CD4-positive, CD25-positive, alpha-beta regulatory T cell (primary cell): ENCODE results near the gene BEGAIN. TPM values are rescaled to one million over a fixed set of nuclear protein-coding genes. Genes with fewer than 3 reads are reported as not detected.

Experiments
- ATAC-seq, 2 donors: fragments of 150-1000 bp; cut with Tn5 transposase; one replicate each; pipeline ENCODE4 v1.10.0; 2021; ENCODE audit warnings: low read depth in 2 of 2, moderate number of reproducible peaks in 2 of 2, moderate library complexity in 1 of 2
- DNase-seq, 3 donors: peaks; one replicate each; pipeline versions ENCODE4 v3.0.0 to v3.0.0-alpha.2; 2012 to 2022; ENCODE audit warnings: mixed read lengths in 1 of 3
- H3K27ac ChIP-seq: one replicate; pipeline ENCODE4 v1.7.0; 2013; ENCODE audit warnings: mild to moderate bottlenecking, low read length; ENCODE audit not compliant: insufficient read depth, poor library complexity, severe bottlenecking
- H3K27me3 ChIP-seq: one replicate; pipeline ENCODE4 v1.7.0; 2013; ENCODE audit warnings: low read length; ENCODE audit not compliant: control insufficient read depth, insufficient read depth
- H3K36me3 ChIP-seq: one replicate; pipeline ENCODE4 v1.7.0; 2013; ENCODE audit warnings: mild to moderate bottlenecking, low read length, moderate library complexity; ENCODE audit not compliant: control insufficient read depth, insufficient read depth
- H3K4me1 ChIP-seq: 2 replicates; pipeline ENCODE4 v1.7.0; 2013; ENCODE audit warnings: mild to moderate bottlenecking, low read length; ENCODE audit not compliant: insufficient read depth, control insufficient read depth, poor library complexity, severe bottlenecking
- H3K4me3 ChIP-seq: one replicate; pipeline ENCODE4 v1.7.0; 2013; ENCODE audit warnings: low read depth, mild to moderate bottlenecking, low read length, moderate library complexity
- H3K9me3 ChIP-seq, 2 experiments: 1 replicate in 1 of 2; 2 replicates in 1 of 2; pipeline ENCODE4 v1.7.0; 2013; ENCODE audit warnings: low read length in 2 of 2, mild to moderate bottlenecking in 1 of 2, moderate library complexity in 1 of 2; ENCODE audit not compliant: control insufficient read depth in 2 of 2
- H3K27ac Mint-ChIP-seq, 3 donors: one replicate each; pipeline ENCODE4 v1.8.0; 2020 to 2022; ENCODE audit warnings: mild to moderate bottlenecking in 3 of 3, mixed read lengths in 3 of 3, moderate library complexity in 2 of 3
- H3K27me3 Mint-ChIP-seq: one replicate; pipeline ENCODE4 v1.8.0; 2022; ENCODE audit warnings: mild to moderate bottlenecking, mixed read lengths
- H3K36me3 Mint-ChIP-seq: one replicate; pipeline ENCODE4 v1.8.0; 2020; ENCODE audit warnings: mixed read lengths
- H3K4me1 Mint-ChIP-seq, 4 donors: one replicate each; pipeline ENCODE4 v1.8.0; 2020 to 2022; ENCODE audit warnings: mixed read lengths in 4 of 4, mild to moderate bottlenecking in 1 of 4
- H3K4me3 Mint-ChIP-seq, 4 donors: one replicate each; pipeline ENCODE4 v1.8.0; 2020 to 2022; ENCODE audit warnings: mild to moderate bottlenecking in 4 of 4, mixed read lengths in 4 of 4, moderate library complexity in 3 of 4
- H3K9me3 Mint-ChIP-seq, 7 donors: one replicate each; pipeline ENCODE4 v1.8.0; 2020 to 2022; ENCODE audit warnings: mixed read lengths in 7 of 7, mild to moderate bottlenecking in 3 of 7, moderate library complexity in 2 of 7
- polyA plus RNA-seq, 4 donors: library from polyadenylated mRNA; unstranded; fragments of 300-500 nt; fragmentation: Illumina TruSeq; gene quantifications; one replicate each; pipeline ENCODE4 v1.2.3, GENCODE V29; 2021
- total RNA-seq: library from RNA; stranded (reverse); gene quantifications from one replicate; pipeline ENCODE4 v1.2.3, GENCODE V29; 2022

Gene BEGAIN
- total and polyA plus RNA-seq, 5 donors from 2014 or later = 0.29 to 1.3 (median 0.50) TPM; not detected in 1

- H3K9me3 ChIP-seq = no peaks in the 10 kb centered on the region
- Mint-ChIP-seq H3K4me3 (no peak overlapping the region), H3K4me1 (peaks cover 0 to 9% (median 0%) of the 10 kb centered on the region in 4 donors), H3K36me3 (no peaks in the 10 kb centered on the region), H3K27ac (peak overlapping the region in 1 of 3 donors; percentile 86), H3K27me3 (peaks cover 32% of the 10 kb centered on the region), H3K9me3 (peaks cover 0 to 2% (median 0%) of the 10 kb centered on the region in 7 donors)
- peaks cover 7% of the 10 kb centered on the region for H3K27me3 ChIP-seq
- no peak overlapping the region for H3K4me3 ChIP-seq
- DNase-seq (no peak), ATAC-seq (no peak)
- no peak overlapping the region for H3K27ac ChIP-seq
- H3K4me1 ChIP-seq = no peaks in the 10 kb centered on the region
- no peaks in the 10 kb centered on the region for H3K36me3 ChIP-seq
Measured at GRCh38 chr14:100592972-100593371, 5.8 kb upstream of the BEGAIN start.

GRCh38 chr14:100592461-100592891 lies 5.3 kb upstream of the BEGAIN start:
- Mint-ChIP-seq H3K4me1 (peaks cover 0 to 11% (median 1%) of the 10 kb centered on the region in 4 donors), H3K27me3 (peaks cover 31% of the 10 kb centered on the region), H3K4me3 (no peak overlapping the region), H3K36me3 (no peaks in the 10 kb centered on the region), H3K27ac (no peak overlapping the region), H3K9me3 (peaks cover 0 to 2% (median 0%) of the 10 kb centered on the region in 7 donors)
- ATAC-seq (no peak), DNase-seq (no peak)
- Histone ChIP-seq H3K9me3 (no peaks in the 10 kb centered on the region), H3K27ac (no peak overlapping the region), H3K4me1 (peaks cover 2% of the 10 kb centered on the region), H3K27me3 (peaks cover 7% of the 10 kb centered on the region), H3K4me3 (no peak overlapping the region), H3K36me3 (no peaks in the 10 kb centered on the region)

GRCh38 chr14:100591453-100592371 lies 4.5 kb upstream of the BEGAIN start:
- Histone ChIP-seq H3K9me3 (no peaks in the 10 kb centered on the region), H3K36me3 (no peaks in the 10 kb centered on the region), H3K27ac (no peak overlapping the region), H3K4me1 (peaks cover 3% of the 10 kb centered on the region), H3K27me3 (peaks cover 7% of the 10 kb centered on the region), H3K4me3 (no peak overlapping the region)
- no peak overlapping the region for H3K4me3 Mint-ChIP-seq
- peaks cover 0 to 2% (median 0%) of the 10 kb centered on the region in 7 donors for H3K9me3 Mint-ChIP-seq
- peaks cover 0 to 11% (median 1%) of the 10 kb centered on the region in 4 donors for H3K4me1 Mint-ChIP-seq
- H3K27ac Mint-ChIP-seq = no peak overlapping the region
- no peaks in the 10 kb centered on the region for H3K36me3 Mint-ChIP-seq
- DNase-seq (no peak), ATAC-seq (no peak)
- H3K27me3 Mint-ChIP-seq = peaks cover 31% of the 10 kb centered on the region

GRCh38 chr14:100590726-100591452 lies 3.7 kb upstream of the BEGAIN start:
- H3K9me3 ChIP-seq = no peaks in the 10 kb centered on the region
- peaks cover 0 to 2% (median 0%) of the 10 kb centered on the region in 7 donors for H3K9me3 Mint-ChIP-seq
- H3K4me3 Mint-ChIP-seq = peak overlapping the region in 1 of 4 donors; percentile 74
- no peaks in the 10 kb centered on the region for H3K36me3 ChIP-seq
- H3K27me3 Mint-ChIP-seq = peaks cover 32% of the 10 kb centered on the region
- no peak overlapping the region for H3K27ac ChIP-seq
- H3K4me3 ChIP-seq = no peak overlapping the region
- peaks cover 5% of the 10 kb centered on the region for H3K27me3 ChIP-seq
- ATAC-seq (no peak), DNase-seq (no peak)
- H3K27ac Mint-ChIP-seq = no peak overlapping the region
- H3K4me1 Mint-ChIP-seq = peaks cover 0 to 11% (median 1%) of the 10 kb centered on the region in 4 donors
- peaks cover 10% of the 10 kb centered on the region for H3K4me1 ChIP-seq
- no peaks in the 10 kb centered on the region for H3K36me3 Mint-ChIP-seq

- H3K4me3 ChIP-seq = no peak overlapping the region
- H3K36me3 Mint-ChIP-seq = no peaks in the 10 kb centered on the region
- no peak overlapping the region for H3K27ac ChIP-seq
- DNase-seq (no peak), ATAC-seq (no peak)
- H3K27me3 ChIP-seq = peaks cover 3% of the 10 kb centered on the region
- no peak overlapping the region for H3K27ac Mint-ChIP-seq
- H3K27me3 Mint-ChIP-seq = peaks cover 31% of the 10 kb centered on the region
- H3K4me3 Mint-ChIP-seq = peak overlapping the region in 1 of 4 donors; percentile 19
- H3K4me1 Mint-ChIP-seq = peaks cover 0 to 7% (median 1%) of the 10 kb centered on the region in 4 donors
- H3K36me3 ChIP-seq = no peaks in the 10 kb centered on the region
- H3K9me3 Mint-ChIP-seq = peaks cover 0 to 2% (median 0%) of the 10 kb centered on the region in 7 donors
- H3K4me1 ChIP-seq = peaks cover 10% of the 10 kb centered on the region
- no peaks in the 10 kb centered on the region for H3K9me3 ChIP-seq
Measured at GRCh38 chr14:100589760-100590469, 2.7 kb upstream of the BEGAIN start.

- Histone ChIP-seq H3K9me3 (no peaks in the 10 kb centered on the region), H3K4me1 (peaks cover 10% of the 10 kb centered on the region), H3K27ac (no peak overlapping the region), H3K27me3 (peaks cover 3% of the 10 kb centered on the region), H3K4me3 (no peak overlapping the region), H3K36me3 (no peaks in the 10 kb centered on the region)
- Mint-ChIP-seq H3K36me3 (no peaks in the 10 kb centered on the region), H3K27ac (no peak overlapping the region), H3K4me3 (no peak overlapping the region), H3K27me3 (peaks cover 31% of the 10 kb centered on the region), H3K4me1 (peaks cover 0 to 7% (median 1%) of the 10 kb centered on the region in 4 donors), H3K9me3 (peaks cover 0 to 2% (median 0%) of the 10 kb centered on the region in 7 donors)
- no peak for DNase-seq
- no peak for ATAC-seq
Measured at GRCh38 chr14:100589071-100589759, 2.0 kb upstream of the BEGAIN start.

- Mint-ChIP-seq H3K27ac (no peak overlapping the region), H3K27me3 (peaks cover 31% of the 10 kb centered on the region), H3K36me3 (no peaks in the 10 kb centered on the region), H3K9me3 (peaks cover 0 to 2% (median 0%) of the 10 kb centered on the region in 7 donors), H3K4me1 (peaks cover 0 to 7% (median 1%) of the 10 kb centered on the region in 4 donors), H3K4me3 (peak overlapping the region in 1 of 4 donors; percentile 65)
- H3K4me3 ChIP-seq = no peak overlapping the region
- no peaks in the 10 kb centered on the region for H3K9me3 ChIP-seq
- H3K4me1 ChIP-seq = peaks cover 10% of the 10 kb centered on the region
- ATAC-seq (no peak), DNase-seq (no peak)
- no peaks in the 10 kb centered on the region for H3K36me3 ChIP-seq
- no peak overlapping the region for H3K27ac ChIP-seq
- H3K27me3 ChIP-seq = peaks cover 3% of the 10 kb centered on the region
Measured at GRCh38 chr14:100588671-100589070, 1.5 kb upstream of the BEGAIN start.
